SU-DHL-6 (cell line): ENCODE results near the gene ZNF101.
"Not testable (repeated sequence)": the region's sequence is repeated elsewhere in the genome, so short reads cannot be mapped to it uniquely, and the experiment has no call there.

Source experiments
- CTCF ChIP-seq: fragments of 200-600 bp; sonication (generic); IDR thresholded peaks from one replicate; pipeline ENCODE4 v1.5.1; 2017; ENCODE audit warnings: antibody characterized with exemption, mild to moderate bottlenecking, low read length, moderate library complexity; ENCODE audit not compliant: insufficient read depth, poor library complexity, severe bottlenecking
- EZH2phosphoT487 ChIP-seq: fragments of 200-600 bp; sonication (generic), shearing (Covaris generic); conservative IDR thresholded peaks from 2 replicates; pipeline ENCODE4 v1.6.1; 2018; ENCODE audit warnings: mild to moderate bottlenecking, antibody characterized with exemption, low read length, moderate library complexity, mixed read lengths

DNA sequence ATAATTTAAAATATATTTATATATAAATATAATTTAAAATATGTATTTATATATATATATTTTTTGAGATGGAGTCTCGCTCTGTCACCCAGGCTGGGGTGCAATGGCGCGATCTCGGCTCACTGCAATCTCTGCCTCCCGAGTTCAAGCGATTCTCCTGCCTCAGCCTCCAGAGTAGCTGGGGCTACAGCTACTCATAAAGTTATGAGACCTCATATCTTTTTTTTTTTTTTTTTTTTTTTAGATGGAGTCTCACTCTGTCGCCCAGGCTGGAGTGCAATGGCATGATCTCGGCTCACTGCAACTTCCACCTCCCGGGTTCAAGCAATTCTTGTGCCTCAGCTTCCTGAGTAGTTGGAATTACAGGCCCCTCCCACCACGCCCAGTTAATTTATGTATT lies 20.4 kb downstream of the ZNF101 start:
- TF ChIP-seq CTCF, EZH2phosphoT487: not testable (repeated sequence)
